Cardiac muscle cell (in vitro differentiated cells and primary cell): ENCODE measurements around the gene XXYLT1. TPM values are rescaled to one million over a fixed set of nuclear protein-coding genes. Genes with fewer than 3 reads are reported as not detected.

Source experiments
- DNase-seq, 2 donors: peaks; one replicate each; pipeline versions ENCODE4 v3.0.0 to v3.0.0-alpha.2; 2010 to 2017; ENCODE audit warnings: low read depth in 1 of 2, low spot score in 1 of 2
- H3K27ac ChIP-seq: fragments of 200-600 bp; sonication (generic); 2 replicates; pipeline ENCODE4 v1.5.1; 2016
- H3K27me3 ChIP-seq: fragments of 200-600 bp; sonication (generic); 2 replicates; pipeline ENCODE4 v1.6.0; 2016; ENCODE audit warnings: control low read depth
- H3K36me3 ChIP-seq: fragments of 200-600 bp; sonication (generic); 2 replicates; pipeline ENCODE4 v1.5.1; 2016; ENCODE audit warnings: control low read depth
- H3K4me1 ChIP-seq: fragments of 200-600 bp; sonication (generic); 2 replicates; pipeline ENCODE4 v1.8.1; 2017; ENCODE audit warnings: low read depth, mild to moderate bottlenecking, mixed run types
- H3K4me3 ChIP-seq: fragments of 200-600 bp; sonication (generic); 2 replicates; pipeline ENCODE4 v1.5.1; 2016; ENCODE audit warnings: mild to moderate bottlenecking
- H3K9me3 ChIP-seq: fragments of 200-600 bp; sonication (generic); 2 replicates; pipeline ENCODE4 v1.5.1; 2017; ENCODE audit warnings: low read depth, mild to moderate bottlenecking, control low read depth
- CTCF ChIP-seq: IDR thresholded peaks from 2 replicates; pipeline ENCODE4 v1.5.1; 2012; ENCODE audit warnings: low read depth, mild to moderate bottlenecking, low read length
- polyA plus RNA-seq: library from polyadenylated mRNA; unstranded; fragments of >200 nt; fragmentation: Nextera tagmentation; extraction: Ambion mirVana; gene quantifications from 2 replicates; pipeline ENCODE4 v1.2.1, GENCODE V29; 2016
- total RNA-seq: library from RNA; depleted of rRNA; stranded (reverse); fragments of >200 nt; gene quantifications from 2 replicates; pipeline ENCODE4 v1.2.3, GENCODE V29; 2016

Gene XXYLT1
- total and polyA plus RNA-seq, 2 experiments from 2014 or later: 52.5 to 62.2 TPM

GRCh38 chr3:195021692-195022091 lies 249.3 kb downstream of the XXYLT1 start:
- Histone ChIP-seq H3K27me3 (no peaks in the 10 kb centered on the region), H3K27ac (no peak overlapping the region), H3K9me3 (no peaks in the 10 kb centered on the region), H3K4me3 (no peak overlapping the region), H3K4me1 (no peaks in the 10 kb centered on the region), H3K36me3 (no peaks in the 10 kb centered on the region)
- no peak for TF ChIP-seq CTCF
- DNase-seq: no peak

DNA sequence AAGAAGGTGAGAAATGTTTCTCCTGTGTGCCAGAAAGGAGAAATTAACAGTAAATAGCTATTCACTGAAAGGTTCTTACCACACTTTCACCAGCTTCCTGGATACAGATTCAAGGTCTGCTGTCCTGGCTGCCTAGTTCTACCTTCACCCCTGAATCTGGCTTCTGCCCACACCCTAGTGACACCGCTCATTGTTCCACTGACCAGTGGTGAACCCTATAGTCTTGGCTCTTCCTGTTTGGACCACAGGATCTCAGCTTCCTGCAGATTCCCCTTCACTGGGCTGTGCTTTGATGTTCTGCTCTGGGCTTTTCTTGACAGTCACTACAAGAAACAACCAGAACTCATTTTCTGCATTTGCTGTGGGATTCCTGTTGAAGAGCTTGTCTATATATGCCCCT lies 250.0 kb downstream of the XXYLT1 start:
- no peak for TF ChIP-seq CTCF
- Histone ChIP-seq H3K27me3 (no peaks in the 10 kb centered on the region), H3K4me1 (no peaks in the 10 kb centered on the region), H3K27ac (no peak overlapping the region), H3K9me3 (no peaks in the 10 kb centered on the region), H3K4me3 (no peak overlapping the region), H3K36me3 (no peaks in the 10 kb centered on the region)
- DNase-seq: no peak

DNA sequence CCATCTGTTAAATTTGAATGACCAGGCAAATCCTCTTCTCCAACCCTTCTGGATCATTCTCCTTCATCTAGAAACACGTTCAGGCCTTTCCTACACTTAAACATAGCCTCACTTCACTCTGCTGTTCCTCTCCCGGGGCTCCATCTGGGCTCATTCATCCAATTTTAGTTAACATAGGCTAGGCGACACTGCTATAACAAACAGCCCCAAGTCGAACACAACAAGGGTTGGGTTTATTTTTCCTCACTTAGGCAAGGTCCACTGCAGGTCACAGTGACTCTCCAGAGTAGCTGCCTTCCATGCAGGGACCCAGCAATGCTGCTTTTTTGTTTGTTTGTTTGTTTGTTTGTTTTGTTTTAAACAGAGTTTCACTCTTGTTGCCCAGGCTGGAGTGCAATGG lies 250.8 kb downstream of the XXYLT1 start:
- no peak for DNase-seq
- Histone ChIP-seq H3K4me1 (no peaks in the 10 kb centered on the region), H3K27ac (no peak overlapping the region), H3K36me3 (no peaks in the 10 kb centered on the region), H3K27me3 (no peaks in the 10 kb centered on the region), H3K9me3 (no peaks in the 10 kb centered on the region), H3K4me3 (no peak overlapping the region)
- no peak for TF ChIP-seq CTCF

DNA sequence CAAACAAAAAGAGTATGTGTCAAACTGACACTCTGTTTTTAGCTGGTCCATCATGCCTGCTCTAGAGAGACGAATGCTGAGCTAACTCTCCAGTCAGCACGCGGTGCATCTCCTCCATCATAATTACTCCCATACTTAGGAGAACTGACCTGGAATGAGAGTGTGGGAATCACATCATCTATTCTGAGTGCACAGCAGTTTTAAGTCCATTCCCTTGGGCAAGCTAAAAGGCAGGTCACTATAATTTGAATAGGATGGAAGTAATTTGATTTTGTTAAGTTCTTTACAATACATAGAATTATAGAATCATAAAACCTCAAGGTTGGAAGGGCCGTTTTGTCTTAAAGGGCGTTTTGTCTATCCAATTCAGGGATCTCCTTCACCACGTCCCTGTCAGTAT lies 251.6 kb downstream of the XXYLT1 start:
- DNase-seq: no peak
- H3K27ac ChIP-seq: no peak overlapping the region
- H3K27me3 ChIP-seq: no peaks in the 10 kb centered on the region
- no peaks in the 10 kb centered on the region for H3K9me3 ChIP-seq
- TF ChIP-seq CTCF: no peak
- H3K4me1 ChIP-seq: no peaks in the 10 kb centered on the region
- no peaks in the 10 kb centered on the region for H3K36me3 ChIP-seq
- no peak overlapping the region for H3K4me3 ChIP-seq

Other genes with a start within 250 kb of the XXYLT1 start
- 26.5 and 44.4 TPM in 2 replicates for gene ACAP2, start 171.9 kb upstream of the XXYLT1 start, total RNA-seq
- gene ACAP2, start 171.9 kb upstream of the XXYLT1 start, polyA plus RNA-seq: 36.2 and 44.3 TPM in 2 replicates